Progenitor cell of endocrine pancreas (in vitro differentiated cells): ENCODE data around the gene WDR6. TPM values are rescaled to one million over a fixed set of nuclear protein-coding genes. Genes with fewer than 3 reads are reported as not detected.

Experiments
- DNase-seq: peaks from one replicate; pipeline ENCODE4 v3.0.0; 2021; ENCODE audit warnings: low spot score; ENCODE audit not compliant: unreplicated experiment
- H3K27ac Mint-ChIP-seq: 2 replicates; pipeline ENCODE4 v1.8.0; 2021; ENCODE audit warnings: mild to moderate bottlenecking, moderate library complexity, mixed read lengths
- H3K27me3 Mint-ChIP-seq: 2 replicates; pipeline ENCODE4 v1.8.0; 2021; ENCODE audit warnings: mixed read lengths
- H3K36me3 Mint-ChIP-seq: 2 replicates; pipeline ENCODE4 v1.8.0; 2022; ENCODE audit warnings: mixed read lengths; ENCODE audit not compliant: insufficient read depth
- H3K4me1 Mint-ChIP-seq: 2 replicates; pipeline ENCODE4 v1.8.0; 2021; ENCODE audit warnings: low read depth, mixed read lengths
- H3K4me3 Mint-ChIP-seq: 2 replicates; pipeline ENCODE4 v1.8.0; 2021; ENCODE audit warnings: low read depth, mild to moderate bottlenecking, moderate library complexity, mixed read lengths
- H3K9me3 Mint-ChIP-seq: 2 replicates; pipeline ENCODE4 v1.8.0; 2021; ENCODE audit warnings: low read depth, mixed read lengths
- total RNA-seq: library from RNA; stranded (reverse); gene quantifications from 2 replicates; pipeline ENCODE4 v1.2.1, GENCODE V29; 2021
- TF ChIP-seq, protein P1 (sequence below): fragments of 200-600 bp; sonication (generic); IDR thresholded peaks from one replicate; pipeline ENCODE4 v1.5.0; 2021; ENCODE audit warnings: antibody characterized with exemption, mild to moderate bottlenecking; ENCODE audit not compliant: unreplicated experiment

Gene WDR6
- total RNA-seq, 1 donor from 2014 or later: 414 TPM

DNA sequence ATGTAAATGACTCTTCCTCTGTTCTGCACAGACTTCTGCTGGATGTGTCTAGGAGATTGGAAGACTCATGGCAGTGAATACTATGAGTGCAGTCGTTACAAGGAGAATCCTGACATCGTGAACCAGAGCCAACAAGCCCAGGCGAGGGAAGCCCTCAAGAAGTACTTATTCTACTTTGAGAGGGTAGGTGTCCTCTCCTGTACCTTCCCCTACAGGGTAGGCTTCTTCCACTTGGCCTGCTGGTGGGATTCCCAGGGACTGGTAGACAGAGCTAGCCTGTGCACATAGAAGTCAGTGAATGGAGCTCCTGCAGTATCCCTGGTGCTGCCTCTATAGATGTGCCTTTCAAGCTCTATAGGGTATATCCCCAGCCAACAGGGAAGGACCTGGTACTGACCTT is 27.7 kb upstream of the WDR6 start:
- H3K27me3 Mint-ChIP-seq: no peaks in the 10 kb centered on the region
- DNase-seq: no peak
- TF ChIP-seq, protein P1, sequence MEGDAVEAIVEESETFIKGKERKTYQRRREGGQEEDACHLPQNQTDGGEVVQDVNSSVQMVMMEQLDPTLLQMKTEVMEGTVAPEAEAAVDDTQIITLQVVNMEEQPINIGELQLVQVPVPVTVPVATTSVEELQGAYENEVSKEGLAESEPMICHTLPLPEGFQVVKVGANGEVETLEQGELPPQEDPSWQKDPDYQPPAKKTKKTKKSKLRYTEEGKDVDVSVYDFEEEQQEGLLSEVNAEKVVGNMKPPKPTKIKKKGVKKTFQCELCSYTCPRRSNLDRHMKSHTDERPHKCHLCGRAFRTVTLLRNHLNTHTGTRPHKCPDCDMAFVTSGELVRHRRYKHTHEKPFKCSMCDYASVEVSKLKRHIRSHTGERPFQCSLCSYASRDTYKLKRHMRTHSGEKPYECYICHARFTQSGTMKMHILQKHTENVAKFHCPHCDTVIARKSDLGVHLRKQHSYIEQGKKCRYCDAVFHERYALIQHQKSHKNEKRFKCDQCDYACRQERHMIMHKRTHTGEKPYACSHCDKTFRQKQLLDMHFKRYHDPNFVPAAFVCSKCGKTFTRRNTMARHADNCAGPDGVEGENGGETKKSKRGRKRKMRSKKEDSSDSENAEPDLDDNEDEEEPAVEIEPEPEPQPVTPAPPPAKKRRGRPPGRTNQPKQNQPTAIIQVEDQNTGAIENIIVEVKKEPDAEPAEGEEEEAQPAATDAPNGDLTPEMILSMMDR: no peak
- no peak overlapping the region for H3K4me3 Mint-ChIP-seq
- H3K9me3 Mint-ChIP-seq: no peaks in the 10 kb centered on the region
- no peak overlapping the region for H3K27ac Mint-ChIP-seq
- no peaks in the 10 kb centered on the region for H3K4me1 Mint-ChIP-seq
- H3K36me3 Mint-ChIP-seq: peaks cover 16% of the 10 kb centered on the region

DNA sequence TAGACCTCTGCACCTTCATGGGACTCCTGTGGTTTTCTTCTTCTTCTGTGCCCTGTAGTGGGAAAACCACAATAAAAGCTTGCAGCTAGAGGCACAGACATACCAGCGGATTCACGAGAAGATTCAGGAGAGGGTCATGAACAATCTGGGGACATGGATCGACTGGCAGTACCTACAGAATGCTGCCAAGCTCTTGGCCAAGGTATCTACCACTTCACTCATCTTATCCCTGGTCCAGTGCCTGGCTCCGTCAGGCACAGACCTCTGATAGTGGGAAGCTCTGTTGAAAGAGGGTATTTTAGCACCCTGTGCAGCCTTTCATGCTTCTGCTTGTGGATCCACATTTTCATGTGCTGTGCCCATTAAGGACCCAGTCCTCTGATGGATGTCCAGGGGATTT is 26.9 kb upstream of the WDR6 start:
- Mint-ChIP-seq H3K27me3 (no peaks in the 10 kb centered on the region), H3K4me1 (no peaks in the 10 kb centered on the region), H3K9me3 (no peaks in the 10 kb centered on the region), H3K36me3 (peaks cover 14% of the 10 kb centered on the region), H3K4me3 (no peak overlapping the region), H3K27ac (no peak overlapping the region)
- no peak for DNase-seq
- TF ChIP-seq, protein P1: no peak

DNA sequence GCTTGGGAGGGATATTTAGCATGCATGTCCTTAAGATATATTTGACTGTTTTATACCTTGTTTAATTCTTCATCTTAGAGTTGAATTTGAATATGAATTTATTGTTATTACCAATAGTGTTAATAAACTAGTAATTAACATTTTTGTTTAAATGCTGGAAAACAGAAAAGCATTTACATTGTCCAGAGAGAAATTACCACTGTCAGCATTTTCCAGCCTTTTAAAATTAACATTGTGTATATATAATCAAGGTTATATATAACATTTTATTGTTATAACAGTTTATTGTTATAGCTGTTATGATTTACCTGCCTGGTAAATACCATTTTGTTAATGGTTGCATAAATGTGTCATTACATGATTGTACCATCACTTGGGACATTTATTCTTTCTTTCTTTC is 25.2 kb upstream of the WDR6 start:
- Mint-ChIP-seq H3K4me1 (no peaks in the 10 kb centered on the region), H3K27me3 (no peaks in the 10 kb centered on the region), H3K27ac (no peak overlapping the region), H3K9me3 (no peaks in the 10 kb centered on the region), H3K36me3 (peaks cover 14% of the 10 kb centered on the region), H3K4me3 (no peak overlapping the region)
- no peak for DNase-seq
- TF ChIP-seq, protein P1: no peak

DNA sequence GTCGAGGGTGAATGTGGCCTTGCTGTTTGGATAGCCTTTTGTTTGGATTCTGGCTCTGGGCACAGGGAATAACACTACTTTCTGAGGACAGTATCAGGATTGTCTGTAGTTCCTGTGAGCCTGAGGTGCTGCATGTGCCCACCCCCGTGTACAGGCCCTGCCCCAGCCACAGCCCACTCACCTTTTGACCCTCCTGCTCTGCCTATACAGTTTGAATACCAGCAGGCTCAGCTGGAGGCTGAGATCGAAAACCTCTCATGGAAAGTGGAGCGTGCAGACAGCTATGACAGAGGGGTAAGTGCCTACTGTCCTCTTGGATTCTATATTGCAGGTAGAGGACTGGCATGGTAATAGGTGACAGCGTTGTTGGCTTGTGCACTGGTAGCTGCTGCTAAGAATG is 24.5 kb upstream of the WDR6 start:
- no peak for DNase-seq
- H3K27ac Mint-ChIP-seq: no peak overlapping the region
- no peaks in the 10 kb centered on the region for H3K4me1 Mint-ChIP-seq
- no peak overlapping the region for H3K4me3 Mint-ChIP-seq
- H3K9me3 Mint-ChIP-seq: no peaks in the 10 kb centered on the region
- peaks cover 14% of the 10 kb centered on the region for H3K36me3 Mint-ChIP-seq
- TF ChIP-seq, protein P1: no peak
- H3K27me3 Mint-ChIP-seq: no peaks in the 10 kb centered on the region

DNA sequence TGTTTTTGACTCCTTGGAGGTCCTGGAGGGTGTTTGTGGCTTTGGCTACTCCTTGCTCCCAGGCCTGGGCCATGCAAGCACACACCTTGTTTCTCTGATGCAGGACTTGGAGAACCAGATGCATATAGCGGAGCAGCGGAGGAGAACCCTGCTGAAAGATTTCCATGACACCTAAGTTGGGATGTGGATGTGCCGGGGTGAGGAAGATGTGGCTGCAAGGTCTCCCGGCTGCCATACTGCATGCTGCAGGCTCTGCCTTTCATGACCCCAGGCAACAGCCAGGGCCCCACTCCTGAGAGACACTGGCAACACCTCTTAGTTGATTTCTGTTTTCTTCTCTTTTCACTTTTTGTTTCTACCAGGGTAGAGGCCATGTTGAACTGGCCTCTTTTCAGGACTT is 24.1 kb upstream of the WDR6 start:
- peaks cover 16% of the 10 kb centered on the region for H3K36me3 Mint-ChIP-seq

More for the DNA sequence above, 24.1 kb upstream of the WDR6 start:
- Mint-ChIP-seq H3K9me3 (no peaks in the 10 kb centered on the region), H3K27me3 (no peaks in the 10 kb centered on the region), H3K27ac (no peak overlapping the region), H3K4me3 (no peak overlapping the region), H3K4me1 (peaks cover 3% of the 10 kb centered on the region)
- no peak for DNase-seq
- TF ChIP-seq, protein P1: no peak
